Fibroblast of lung (primary cell): ENCODE data around the gene NHLH1. TPM values are rescaled to one million over a fixed set of nuclear protein-coding genes. Genes with fewer than 3 reads are reported as not detected.

Experiments used
- DNase-seq, 2 donors: peaks; one replicate each; pipeline versions ENCODE4 v3.0.0 to v3.0.0-alpha.2; 2010; ENCODE audit warnings: low read depth in 2 of 2
- H2AFZ ChIP-seq: 2 replicates; pipeline ENCODE4 v1.5.1; 2012; ENCODE audit warnings: low read length, control low read depth, inconsistent platforms
- H3K27ac ChIP-seq: 2 replicates; pipeline ENCODE4 v1.5.1; 2011; ENCODE audit warnings: low read length, control low read depth; ENCODE audit not compliant: insufficient read depth
- H3K27me3 ChIP-seq: 2 replicates; pipeline ENCODE4 v1.5.1; 2011; ENCODE audit warnings: mild to moderate bottlenecking, low read length; ENCODE audit not compliant: control insufficient read depth, insufficient read depth
- H3K36me3 ChIP-seq: 2 replicates; pipeline ENCODE4 v1.5.1; 2011; ENCODE audit warnings: low read length; ENCODE audit not compliant: control insufficient read depth, insufficient read depth
- H3K4me1 ChIP-seq: 2 replicates; pipeline ENCODE4 v1.5.1; 2011; ENCODE audit warnings: low read length; ENCODE audit not compliant: control insufficient read depth, insufficient read depth; ENCODE audit errors: extremely low read depth
- H3K4me2 ChIP-seq: 2 replicates; pipeline ENCODE4 v1.5.1; 2011; ENCODE audit warnings: low read length, control low read depth; ENCODE audit not compliant: insufficient read depth; ENCODE audit errors: extremely low read depth
- H3K4me3 ChIP-seq, 4 experiments: fragments of 200-600 bp in 1 of 4; sonication (generic) in 1 of 4; replicated peaks in 1 of 4; 2 replicates each; pipeline ENCODE4 v1.5.1; 2011 to 2016; ENCODE audit warnings: low read length in 4 of 4, low read depth in 3 of 4, mild to moderate bottlenecking in 3 of 4, control low read depth in 2 of 4, inconsistent platforms in 1 of 4, mixed read lengths in 1 of 4; ENCODE audit not compliant: insufficient read depth in 1 of 4; ENCODE audit errors: control extremely low read depth in 1 of 4
- H3K79me2 ChIP-seq: 2 replicates; pipeline ENCODE4 v1.5.1; 2012; ENCODE audit warnings: mild to moderate bottlenecking, low read length, inconsistent platforms; ENCODE audit not compliant: control insufficient read depth, insufficient read depth
- H3K9ac ChIP-seq: 2 replicates; pipeline ENCODE4 v1.5.1; 2011; ENCODE audit warnings: mild to moderate bottlenecking, low read length, control low read depth; ENCODE audit not compliant: insufficient read depth
- H3K9me3 ChIP-seq: 2 replicates; pipeline ENCODE4 v1.5.1; 2012; ENCODE audit warnings: low read depth, low read length; ENCODE audit not compliant: control insufficient read depth, insufficient read depth
- H4K20me1 ChIP-seq: 2 replicates; pipeline ENCODE4 v1.5.1; 2011; ENCODE audit warnings: low read length; ENCODE audit not compliant: control insufficient read depth, insufficient read depth; ENCODE audit errors: extremely low read depth
- CTCF ChIP-seq, 2 donors: IDR thresholded peaks in 1 of 2; conservative IDR thresholded peaks in 1 of 2; 1 replicate in 1 of 2; 2 replicates in 1 of 2; pipeline ENCODE4 v1.5.1; 2011 to 2012; ENCODE audit warnings: low read length in 2 of 2, control low read depth in 1 of 2, inconsistent platforms in 1 of 2, low read depth in 1 of 2, mild to moderate bottlenecking in 1 of 2
- EZH2 ChIP-seq: IDR thresholded peaks from 2 replicates; pipeline ENCODE4 v1.5.1; 2012; ENCODE audit warnings: low read length, control low read depth, mild to moderate bottlenecking; ENCODE audit errors: missing control alignments
- polyA minus RNA-seq: library from RNA; depleted of rRNA, polyadenylated mRNA; stranded (reverse); fragments of >200 nt; gene quantifications from 2 replicates; pipeline ENCODE4 v1.2.3, GENCODE V29; 2011; ENCODE audit warnings: low replicate concordance
- polyA plus RNA-seq, 2 donors: library from polyadenylated mRNA; depleted of rRNA in 1 of 2; stranded (reverse) in 1 of 2; unstranded in 1 of 2; fragments of >200 nt; gene quantifications; 2 replicates each; pipeline ENCODE4 v1.2.1, GENCODE V29; 2011 to 2012; ENCODE audit warnings: missing spikeins in 1 of 2
- total RNA-seq: library from RNA; depleted of rRNA; stranded (reverse); fragments of >200 nt; gene quantifications from 2 replicates; pipeline ENCODE4 v1.2.1, GENCODE V29; 2014

Gene NHLH1
- not detected in 2 replicates for total RNA-seq
- polyA plus RNA-seq: 0.05 and 0.14 TPM in 2 replicates
- 0.10 TPM in 1 of 2 replicates, not detected in the other for polyA plus RNA-seq (2012)
- polyA minus RNA-seq: 0.16 and 0.67 TPM in 2 replicates

GRCh38 chr1:160366731-160367515 lies at the start of gene NHLH1:
TSS of gene NHLH1 (plus strand) at chr1:160367071. CDS start at chr1:160370732, 3,661 bp downstream.
- Histone ChIP-seq H2AFZ (no peak within 1 kb of the TSS), H3K4me2 (no peak within 1 kb of the TSS), H4K20me1 (no peaks in the 10 kb centered on the region), H3K79me2 (no peaks in the 10 kb centered on the region), H3K27ac (no peak within 1 kb of the TSS), H3K4me1 (no peaks in the 10 kb centered on the region), H3K27me3 (no peaks in the 10 kb centered on the region), H3K36me3 (no peaks in the 10 kb centered on the region), H3K4me3 (no peak within 1 kb of the TSS), H3K9me3 (no peaks in the 10 kb centered on the region), H3K9ac (no peak within 1 kb of the TSS)
- TF ChIP-seq CTCF (conservative IDR thresholded peaks at IDR 0.05 in 1 of 2, IDR thresholded peaks at IDR 0.05 in 1 of 2; ENCODE audit: low read depth in 1 of 2, low read length in 2 of 2) (no peak), EZH2 (no peak)
- no peak for DNase-seq

GRCh38 chr1:160322831-160323230 lies 44.0 kb upstream of the NHLH1 start:
- DNase-seq: no peak
- H3K4me1 ChIP-seq: no peaks in the 10 kb centered on the region
- H3K79me2 ChIP-seq: peaks cover 39% of the 10 kb centered on the region
- peaks cover 15% of the 10 kb centered on the region for H3K36me3 ChIP-seq
- no peak overlapping the region for H3K27ac ChIP-seq
- H3K9ac ChIP-seq: no peak overlapping the region
- H3K27me3 ChIP-seq: no peaks in the 10 kb centered on the region
- no peak for TF ChIP-seq EZH2
- TF ChIP-seq CTCF (conservative IDR thresholded peaks at IDR 0.05 in 1 of 2, IDR thresholded peaks at IDR 0.05 in 1 of 2; ENCODE audit: low read depth in 1 of 2, low read length in 2 of 2): no peak
- no peak overlapping the region for H2AFZ ChIP-seq
- no peak overlapping the region for H3K4me3 ChIP-seq
- H4K20me1 ChIP-seq: peaks cover 5% of the 10 kb centered on the region
- no peak overlapping the region for H3K4me2 ChIP-seq
- H3K9me3 ChIP-seq: no peaks in the 10 kb centered on the region

GRCh38 chr1:160325252-160325651 lies 41.6 kb upstream of the NHLH1 start:
- Histone ChIP-seq H3K79me2 (peaks cover 28% of the 10 kb centered on the region), H3K9ac (no peak overlapping the region), H4K20me1 (no peaks in the 10 kb centered on the region), H3K4me1 (no peaks in the 10 kb centered on the region), H3K27ac (no peak overlapping the region), H3K36me3 (peaks cover 21% of the 10 kb centered on the region), H3K9me3 (no peaks in the 10 kb centered on the region), H3K4me3 (no peak overlapping the region), H3K27me3 (no peaks in the 10 kb centered on the region), H2AFZ (no peak overlapping the region), H3K4me2 (no peak overlapping the region)
- TF ChIP-seq CTCF (conservative IDR thresholded peaks at IDR 0.05 in 1 of 2, IDR thresholded peaks at IDR 0.05 in 1 of 2; ENCODE audit: low read depth in 1 of 2, low read length in 2 of 2): no peak
- no peak for TF ChIP-seq EZH2
- no peak for DNase-seq
